DMS53 treated with DMSO at 0.1 percent for 48 hours (cell line): ENCODE measurements around the gene CEBPA.

ENCODE experiments used
- DNase-seq: peaks from one replicate; lab custom pipeline; 2025; ENCODE audit not compliant: unreplicated experiment; lab: John Stamatoyannopoulos, UW

The CEBPA gene

DNA sequence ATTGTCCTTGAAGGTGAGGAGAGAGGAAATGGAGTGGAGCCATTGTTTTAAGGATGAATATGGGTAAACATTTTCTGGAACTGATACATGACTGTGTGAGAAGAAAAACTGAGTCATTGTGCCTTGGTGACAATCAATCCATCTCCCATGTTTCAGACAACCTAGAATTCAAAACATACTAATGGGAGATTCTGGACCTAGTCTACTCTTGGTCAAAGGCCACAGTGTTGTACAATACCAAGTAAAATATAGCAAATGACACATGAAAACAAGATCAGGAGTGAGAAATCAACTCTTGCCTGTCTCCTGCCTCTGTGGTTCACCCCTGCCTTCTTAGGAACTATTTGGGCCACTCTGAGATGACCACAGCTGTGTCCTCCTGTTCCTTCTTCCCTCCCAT, 13.1 kb downstream of the CEBPA start:
- no peak for DNase-seq

DNA sequence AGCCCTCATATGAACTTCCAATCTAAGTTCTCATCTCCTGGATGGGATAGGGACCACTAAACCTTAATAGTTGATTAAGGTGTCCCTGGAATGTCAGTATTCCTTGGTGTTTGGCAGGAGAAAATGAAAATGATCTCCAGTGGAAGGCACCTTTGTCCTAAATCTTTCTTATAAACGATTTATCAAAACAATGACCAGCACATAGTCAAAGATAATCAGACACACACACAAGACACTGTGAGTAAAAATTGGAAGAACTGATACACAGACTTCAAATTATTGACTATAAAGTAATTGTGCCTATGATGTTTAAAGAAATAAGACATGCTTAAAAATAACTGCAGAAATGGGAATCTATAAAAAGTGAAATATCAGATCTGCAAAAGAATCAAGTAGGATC, 13.7 kb downstream of the CEBPA start:
- DNase-seq: no peak

DNA sequence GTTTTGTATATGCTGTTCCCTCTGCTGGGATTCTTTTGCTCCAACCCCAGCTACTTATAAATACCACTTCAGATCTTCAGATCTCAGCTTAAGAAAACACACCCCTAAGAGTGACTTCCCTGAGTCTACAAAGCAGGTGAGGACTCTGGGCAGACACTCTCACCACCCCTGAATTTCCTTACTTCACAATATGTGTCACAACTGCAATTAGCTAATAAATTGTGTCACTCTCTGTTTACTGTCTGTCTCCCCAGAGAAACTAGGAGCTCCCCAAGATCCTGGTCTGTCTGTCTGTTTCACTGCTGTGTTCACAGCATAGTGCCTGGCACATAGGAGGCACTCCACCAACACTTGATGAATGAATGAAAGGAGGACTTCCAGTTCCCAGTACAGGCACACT, 14.4 kb downstream of the CEBPA start:
- DNase-seq: no peak

DNA sequence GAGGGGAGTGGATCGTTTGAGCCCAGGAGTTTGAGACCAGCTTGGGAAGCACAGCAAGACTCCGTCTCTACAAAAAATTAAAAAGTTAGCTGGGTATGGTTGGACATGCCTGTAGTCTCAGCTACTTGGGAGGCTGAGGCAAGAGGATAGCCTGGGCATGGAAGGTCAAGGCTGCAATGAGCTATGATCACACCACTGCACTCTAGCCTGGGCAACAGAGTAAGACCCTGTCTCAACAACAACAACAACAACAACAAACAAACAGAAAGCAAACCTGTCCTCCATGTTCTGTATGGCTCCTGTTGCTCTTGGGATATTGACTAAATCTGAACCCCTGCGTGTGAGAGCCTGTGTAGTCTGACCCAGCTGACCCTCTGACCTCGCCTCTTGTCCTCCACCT, 14.9 kb downstream of the CEBPA start:
- no peak for DNase-seq

DNA sequence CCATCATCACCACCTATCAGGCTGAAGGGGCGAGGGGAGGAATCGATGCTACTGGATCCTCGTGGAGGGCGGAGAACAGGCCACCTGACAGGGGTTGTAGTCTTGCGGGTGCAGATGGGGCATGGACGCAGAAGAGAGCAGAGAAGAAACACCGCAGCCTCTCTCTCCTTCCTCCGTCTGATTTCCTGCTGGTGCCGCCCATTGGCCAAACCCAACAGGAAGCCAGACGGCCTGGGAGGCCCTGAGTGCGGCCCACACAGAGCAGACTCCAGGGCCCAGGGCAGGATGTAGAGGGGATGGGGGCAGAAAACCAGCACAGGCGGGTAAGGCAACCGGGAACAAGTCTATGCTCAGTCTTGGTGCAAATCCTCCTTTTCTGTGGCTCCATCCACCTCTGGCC, 15.4 kb downstream of the CEBPA start:
- no peak for DNase-seq

DNA sequence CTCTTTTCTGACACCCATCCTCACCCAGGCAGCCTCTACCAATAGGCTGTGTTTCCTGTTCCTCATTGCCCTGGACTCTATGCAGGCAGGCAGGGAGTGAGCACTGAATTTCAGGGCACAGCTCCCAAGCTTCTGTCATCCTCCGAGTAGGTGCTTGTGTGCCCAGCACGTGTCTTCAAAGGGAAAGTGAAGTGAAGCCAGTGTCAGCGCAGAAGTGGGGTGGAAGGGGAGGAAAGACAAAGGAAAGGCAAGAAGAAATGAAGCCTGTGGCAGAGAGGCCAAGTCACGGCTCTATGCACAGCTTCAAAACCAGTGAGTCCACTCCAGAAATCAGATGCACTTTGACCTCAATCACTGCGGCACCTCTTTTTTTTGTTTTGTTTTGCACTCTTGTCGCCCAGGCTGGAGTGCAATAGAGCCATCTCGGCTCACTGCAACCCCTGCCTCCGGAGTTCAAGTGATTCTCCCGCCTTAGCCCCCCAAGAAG, 16.9 kb downstream of the CEBPA start:
- DNase-seq: no peak

DNA sequence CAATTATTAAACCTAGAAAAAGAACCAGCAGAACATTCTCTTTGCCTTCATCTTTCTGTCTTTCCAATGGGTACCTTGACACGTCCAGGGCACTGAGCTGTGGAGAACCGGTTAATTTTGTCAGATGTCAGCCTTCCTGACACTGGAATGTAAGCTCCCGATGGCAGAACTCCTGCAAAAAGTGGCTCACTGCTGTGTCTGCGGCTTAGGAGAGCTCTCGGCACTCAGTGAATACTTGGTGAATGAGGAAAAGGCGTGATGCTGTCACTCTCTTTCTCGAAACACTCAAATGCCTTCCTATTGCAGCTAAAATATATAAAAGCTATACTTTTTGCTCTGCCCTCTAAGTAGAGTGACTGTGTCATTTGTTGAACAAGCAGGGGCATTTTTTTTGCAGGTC, 17.6 kb downstream of the CEBPA start:
- no peak for DNase-seq

DNA sequence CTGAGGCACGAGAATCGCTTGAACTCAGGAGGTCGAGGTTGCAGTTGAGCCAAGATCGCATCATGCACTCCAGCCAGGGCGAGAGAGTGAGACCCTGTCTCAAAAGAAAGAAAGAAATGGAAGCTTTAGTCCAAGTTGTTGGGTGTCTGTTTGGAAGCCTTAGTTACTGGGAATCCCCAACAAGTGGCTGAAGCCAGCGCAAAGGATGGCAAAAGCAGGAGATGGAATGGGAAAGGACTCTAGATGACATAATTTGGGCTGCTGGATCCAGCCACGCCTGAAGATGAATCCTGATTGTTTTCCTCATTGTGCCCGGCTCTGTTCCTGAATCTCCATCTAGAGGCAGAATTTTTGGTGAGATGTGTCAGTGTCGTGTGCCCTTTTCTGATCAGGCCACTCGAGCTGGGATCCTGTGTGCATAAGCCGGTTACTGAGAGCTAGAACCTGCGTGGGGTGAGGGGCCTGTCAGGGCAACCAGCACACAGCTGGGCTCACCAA, 18.1 kb downstream of the CEBPA start:
- no peak for DNase-seq

DNA sequence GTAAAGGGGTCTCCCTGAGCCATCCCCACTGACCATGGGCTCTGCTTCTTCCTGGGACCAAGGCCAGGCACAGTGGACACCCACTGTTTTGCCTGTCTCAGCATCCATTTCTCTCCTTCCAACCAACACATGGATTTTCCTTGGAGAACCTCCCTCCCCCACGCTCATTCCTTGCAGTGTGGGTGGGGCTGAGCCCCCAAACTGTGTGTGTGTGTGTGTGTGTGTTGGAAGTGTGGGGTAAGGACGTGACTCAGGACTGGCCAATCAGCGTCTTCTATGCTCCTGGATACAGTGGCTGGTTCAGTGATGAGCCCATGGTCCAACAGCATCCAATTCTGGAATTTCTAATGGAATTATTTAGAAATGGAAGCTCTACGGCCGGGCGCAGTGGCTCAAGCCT, 18.7 kb downstream of the CEBPA start:
- DNase-seq: no peak

DNA sequence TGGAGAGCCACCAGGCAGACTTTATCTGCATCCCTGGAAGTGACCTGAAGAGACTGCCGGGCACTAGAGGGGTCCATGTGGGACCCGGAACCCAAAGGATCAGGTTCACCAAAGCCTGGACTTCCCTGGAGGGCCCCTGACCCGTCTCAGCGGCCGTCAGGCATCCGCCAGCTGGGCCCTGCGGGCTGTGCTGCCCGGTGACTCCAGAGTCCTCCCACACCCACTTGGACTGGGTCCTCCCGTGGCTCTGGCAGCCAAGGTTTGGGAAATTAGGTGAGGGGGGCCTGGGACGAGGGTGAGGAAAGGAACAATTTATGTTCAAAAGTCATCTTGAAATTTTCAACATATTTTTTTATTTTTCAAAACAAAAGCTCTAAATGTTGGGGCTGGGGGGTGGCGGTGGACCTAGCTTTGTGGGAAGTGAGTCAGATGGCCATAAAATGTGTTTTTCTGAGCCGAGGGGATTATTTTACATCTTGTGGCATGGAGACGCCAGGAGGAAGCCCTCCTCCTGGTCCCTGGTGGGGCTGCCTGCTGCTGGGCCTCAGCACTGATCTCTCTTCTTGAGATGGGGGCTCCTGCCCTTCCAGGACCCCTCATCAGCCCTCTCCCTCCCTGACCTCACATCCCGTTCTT, 20.2 kb downstream of the CEBPA start:
- no peak for DNase-seq

DNA sequence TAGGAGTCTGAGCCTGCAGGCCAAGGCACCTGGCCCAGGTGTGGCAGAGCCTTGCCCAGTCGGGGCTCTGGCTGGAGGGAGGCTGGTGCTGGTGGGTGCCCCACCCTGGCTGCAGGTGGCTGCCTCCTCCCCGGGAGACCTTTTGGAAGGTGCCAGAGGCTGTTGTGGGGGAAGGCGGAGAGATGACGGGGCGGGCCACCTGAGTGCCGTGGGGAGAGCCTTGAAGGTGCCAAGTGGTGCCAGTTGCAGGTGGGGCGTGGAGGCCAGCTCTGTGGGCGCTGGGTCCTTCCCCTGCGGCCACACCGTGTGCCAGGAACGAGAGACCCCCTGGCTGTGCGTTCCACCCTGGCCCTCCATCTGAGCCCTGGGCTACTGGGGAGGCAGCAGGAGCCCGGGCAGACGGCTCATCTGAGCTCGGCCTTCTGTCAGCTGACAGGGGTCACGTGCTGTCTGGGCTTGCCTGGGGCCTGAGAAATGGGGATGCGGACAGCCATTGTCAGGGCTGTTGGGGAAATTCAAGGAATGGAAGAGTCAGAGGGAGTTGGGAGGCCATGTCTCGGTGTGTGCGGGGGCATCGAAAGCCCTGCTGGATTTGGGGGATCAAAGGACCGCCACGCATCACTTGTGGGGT, 20.9 kb downstream of the CEBPA start:
- DNase-seq: no peak

DNA sequence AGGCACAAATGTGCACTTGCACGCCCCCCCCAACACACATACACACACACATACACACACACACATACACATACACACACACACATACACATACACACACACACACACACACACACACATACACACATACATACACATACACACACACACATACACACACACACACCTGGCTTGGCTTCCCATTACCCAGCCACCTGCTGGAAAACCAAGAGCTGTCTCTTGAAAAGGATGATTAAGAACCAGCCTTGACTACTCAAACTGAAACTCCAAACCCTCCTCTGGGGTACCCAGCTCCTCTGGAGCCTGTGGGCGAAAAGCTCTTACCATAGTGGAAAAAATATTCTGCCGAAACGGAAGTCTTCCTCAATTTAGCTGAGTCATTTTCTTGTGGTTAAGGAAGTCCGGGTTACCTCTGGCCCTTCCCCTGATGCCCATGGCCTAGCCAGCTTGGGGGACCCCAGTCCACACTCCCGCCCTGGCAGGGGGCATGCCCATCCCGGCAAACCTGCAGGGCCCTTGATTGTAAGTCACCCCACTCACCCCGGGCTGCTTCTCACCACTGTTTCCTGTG, 21.9 kb downstream of the CEBPA start:
- no peak for DNase-seq

DNA sequence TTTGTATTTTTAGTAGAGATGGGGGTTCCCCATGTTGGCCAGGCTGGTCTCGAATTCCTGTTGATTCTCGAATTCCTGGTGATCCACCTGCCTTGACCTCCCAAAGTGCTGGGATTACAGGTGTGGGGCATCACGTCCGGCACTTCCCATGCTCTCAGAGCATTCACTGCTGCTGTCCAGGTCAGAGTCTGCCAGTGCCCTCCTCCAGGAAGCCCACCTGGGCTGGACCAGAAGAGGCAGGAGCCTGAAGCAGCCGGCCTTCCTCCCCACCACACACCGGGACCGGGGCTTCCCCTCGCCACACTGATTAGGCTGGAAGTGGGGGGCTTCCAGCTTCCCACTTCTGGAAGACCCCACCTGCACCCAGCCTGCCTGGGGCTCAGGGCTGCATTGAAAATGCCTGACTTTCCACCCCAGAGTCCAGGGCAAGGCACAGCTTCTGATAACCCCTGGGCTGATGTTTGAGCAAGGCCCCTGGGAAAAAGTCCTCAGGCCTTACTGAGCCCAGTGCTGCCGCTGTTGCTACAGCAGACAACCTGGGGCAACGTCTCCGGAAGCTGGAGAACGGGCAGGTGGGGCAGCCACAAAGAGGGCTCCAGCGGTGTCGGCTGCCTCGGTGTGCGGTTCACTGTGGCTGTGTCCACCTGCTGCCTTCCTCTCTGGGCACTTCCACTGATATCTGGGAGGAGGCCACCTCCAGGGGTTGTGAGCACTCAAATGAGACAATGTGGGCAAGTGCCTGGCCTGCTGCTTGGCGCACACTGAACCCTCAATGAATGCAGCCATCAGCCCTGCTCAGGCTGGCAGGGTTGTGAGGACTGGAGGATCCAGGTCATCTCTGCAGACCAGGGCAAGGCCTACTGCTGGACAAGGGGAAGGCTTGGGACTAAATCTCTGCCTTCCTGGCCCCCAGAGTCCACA, 22.6 kb downstream of the CEBPA start:
- no peak for DNase-seq

DNA sequence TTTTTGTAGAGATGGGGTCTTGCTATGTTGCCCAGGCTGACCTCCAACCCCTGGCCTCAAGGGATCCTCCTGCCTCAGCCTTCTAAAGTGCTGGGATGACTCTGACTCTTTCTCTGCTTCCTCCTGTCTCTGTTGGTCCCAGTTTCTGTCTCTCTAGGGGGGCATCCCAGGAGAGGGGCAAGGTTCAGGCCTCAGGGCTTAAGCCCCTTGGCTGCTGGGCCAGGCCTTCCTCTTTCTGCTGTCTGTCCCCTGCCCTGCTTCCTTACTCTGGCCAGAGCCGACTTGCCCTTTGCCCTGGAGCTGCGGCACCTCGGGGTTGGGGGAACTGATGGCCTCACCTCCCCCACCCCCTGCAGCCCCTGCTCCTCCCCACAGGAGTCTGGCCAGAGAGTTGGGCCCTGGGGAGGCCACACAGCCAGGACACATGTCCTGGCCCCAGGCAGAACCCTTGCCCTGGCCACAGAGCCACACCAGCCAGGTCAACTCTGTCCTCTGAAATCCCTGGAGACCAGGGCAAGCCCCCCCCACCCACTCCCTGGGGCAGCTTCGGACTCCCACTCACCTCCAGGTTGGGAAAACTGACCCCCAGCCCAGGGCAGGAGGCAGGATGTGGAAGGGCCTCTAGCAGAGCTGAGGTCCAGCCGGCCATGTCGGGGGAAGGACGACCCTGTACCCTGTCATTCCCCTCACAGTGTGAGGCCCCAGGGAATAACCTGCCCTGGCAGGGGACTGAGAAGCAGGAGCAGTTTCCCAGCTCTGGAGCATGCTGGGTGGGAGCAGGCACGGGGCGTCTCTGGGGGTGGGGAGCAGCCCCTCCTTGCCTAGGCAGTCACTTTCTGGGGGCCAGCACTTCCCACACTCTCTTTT, 23.7 kb downstream of the CEBPA start:
- no peak for DNase-seq

DNA sequence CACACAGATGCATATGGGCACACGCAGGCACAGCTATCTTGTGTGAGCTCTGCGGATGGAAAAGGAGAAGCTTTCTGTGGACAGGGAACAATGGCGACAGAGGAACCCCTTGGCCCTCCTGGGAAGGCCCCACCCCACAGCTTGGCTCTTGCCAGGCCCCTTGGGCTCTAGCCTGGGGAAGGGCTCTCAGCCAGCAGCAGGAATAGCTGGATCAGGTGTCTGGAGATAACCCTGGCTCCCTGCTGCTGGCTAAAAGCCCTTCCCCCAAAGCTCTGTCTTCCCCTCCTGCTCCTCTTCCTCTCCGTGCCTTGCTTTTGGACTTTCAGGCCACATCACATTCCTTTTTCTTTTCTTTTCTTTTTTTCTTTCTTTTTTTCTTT, 24.3 kb downstream of the CEBPA start:
- DNase-seq: no peak

DNA sequence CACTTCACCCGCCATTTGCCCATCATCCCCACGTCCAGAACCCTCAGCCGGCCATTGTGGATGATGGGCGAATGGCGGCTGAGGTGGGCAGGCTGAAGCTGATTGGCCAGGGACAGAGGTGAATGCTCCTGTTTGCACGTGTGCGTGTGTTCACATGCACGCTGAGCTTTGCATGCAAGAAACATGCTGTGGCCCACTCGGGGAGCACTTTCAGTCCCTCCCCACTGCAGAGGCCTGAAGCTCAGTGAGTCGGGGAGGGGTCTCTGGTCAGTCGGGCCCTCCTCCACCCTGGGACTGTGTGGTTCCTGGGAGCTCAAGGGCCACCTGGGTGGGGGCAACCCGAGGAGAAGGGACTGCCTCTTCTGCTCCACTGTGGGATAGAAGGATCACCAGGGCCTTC, 24.9 kb downstream of the CEBPA start:
- no peak for DNase-seq

DNA sequence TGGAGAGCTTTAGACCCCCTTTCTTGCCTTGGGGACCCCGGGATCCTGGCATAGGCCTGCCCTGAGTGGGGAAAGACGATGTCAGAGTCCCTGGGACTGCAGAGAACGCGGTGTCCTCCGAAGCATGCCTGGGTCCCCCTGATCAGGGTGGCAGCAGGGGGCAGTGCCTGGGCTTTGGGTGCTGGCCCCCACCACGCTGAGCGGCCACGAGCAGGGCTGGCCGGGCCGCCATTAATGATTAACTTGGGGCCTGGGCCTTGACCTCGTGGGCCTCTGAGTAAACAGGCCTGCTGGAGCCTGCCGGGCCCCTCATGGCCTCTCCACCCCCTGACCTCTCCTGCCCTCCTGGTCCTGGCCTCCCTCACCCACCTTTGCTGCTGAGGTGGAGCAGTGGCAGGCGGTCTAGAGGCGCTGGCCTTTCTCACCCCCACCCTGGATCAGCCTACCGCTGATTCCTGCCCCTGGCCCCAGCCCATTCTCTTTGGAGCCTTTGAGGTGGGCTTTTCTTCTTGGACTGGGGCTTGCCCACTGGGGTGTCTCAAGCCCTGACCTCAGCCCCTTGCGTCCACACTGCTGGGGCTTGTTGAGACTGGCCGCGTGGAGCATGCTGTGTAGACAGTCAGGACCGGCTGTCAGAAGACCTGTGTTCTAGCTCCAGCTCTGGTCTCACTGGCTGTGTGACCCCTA, 26.3 kb downstream of the CEBPA start:
- DNase-seq: no peak

DNA sequence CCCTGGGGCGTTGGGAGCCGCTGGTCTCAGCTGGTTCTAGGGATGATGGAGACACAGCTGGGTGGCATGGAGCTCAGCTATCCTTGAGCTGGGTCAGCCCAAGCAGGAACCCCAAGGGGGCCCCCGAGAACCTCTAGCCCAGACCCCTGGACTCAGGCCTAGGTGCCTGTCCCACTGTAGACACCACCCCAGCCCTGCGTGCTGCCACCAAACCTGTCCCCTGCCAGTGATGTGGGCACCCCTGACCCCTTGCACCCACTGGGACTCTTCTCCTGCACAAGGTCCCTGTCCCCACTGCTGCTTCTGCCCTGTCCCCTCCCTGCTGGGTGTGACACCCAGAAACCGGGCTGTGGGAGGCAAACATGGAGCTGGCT, 26.8 kb downstream of the CEBPA start:
- no peak for DNase-seq

DNA sequence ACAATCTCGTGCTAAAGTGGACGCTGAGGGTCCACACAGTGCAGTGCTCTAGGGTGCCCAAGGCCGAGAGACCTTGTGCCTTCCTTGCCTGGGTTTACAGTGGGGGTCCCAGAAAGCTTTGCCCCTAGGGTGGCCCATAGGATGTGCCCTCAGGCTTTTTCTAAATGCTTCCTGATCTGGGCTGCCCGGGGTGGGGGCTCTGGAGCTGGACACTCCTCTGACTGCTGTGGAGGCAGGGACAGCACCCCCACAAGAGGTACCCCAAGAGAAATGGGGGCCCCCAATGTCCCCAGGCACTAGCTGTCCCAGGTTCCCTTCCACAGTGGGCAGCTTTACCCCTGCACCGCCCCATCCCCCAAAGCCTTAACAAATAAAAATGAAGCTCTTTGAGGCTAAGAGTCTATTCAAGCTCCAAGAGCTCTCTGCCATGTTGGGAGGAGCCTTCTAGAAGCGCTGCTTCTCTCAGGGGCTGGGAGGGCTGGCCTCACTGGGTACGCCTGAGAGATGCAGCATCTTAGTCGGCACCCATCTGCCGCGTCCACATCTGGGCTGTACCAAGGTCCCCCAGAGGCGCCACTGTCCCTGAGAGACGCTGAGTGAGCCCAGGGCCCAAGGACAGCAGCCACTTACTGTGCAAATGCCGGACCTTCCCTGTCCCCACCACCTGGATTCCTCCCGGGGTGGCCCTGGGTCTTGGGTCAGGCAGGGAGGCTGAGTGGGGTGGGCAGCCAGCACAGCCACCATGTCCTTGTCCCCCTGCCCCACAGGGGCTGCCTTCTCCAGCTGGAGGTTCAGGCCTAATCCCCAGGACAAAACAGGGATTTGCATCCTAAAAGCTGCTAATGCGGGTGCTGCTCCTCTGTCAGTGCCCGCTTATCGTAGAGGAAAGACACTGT, 27.4 kb downstream of the CEBPA start:
- DNase-seq: no peak
